Astrocyte (in vitro differentiated cells and primary cell): ENCODE measurements around the gene ZNF462.

Experiments
- CTCF ChIP-seq: IDR thresholded peaks from 2 replicates; pipeline ENCODE4 v1.5.1; 2011; ENCODE audit warnings: low read depth, mild to moderate bottlenecking, inconsistent platforms, low read length, moderate library complexity; ENCODE audit not compliant: insufficient read depth
- EZH2 ChIP-seq: IDR thresholded peaks from 2 replicates; pipeline ENCODE4 v1.6.1; 2012; ENCODE audit warnings: mild to moderate bottlenecking, low read length, inconsistent platforms; ENCODE audit not compliant: insufficient read depth

- TF ChIP-seq CTCF (no peak), EZH2 (no peak)
Measured at GRCh38 chr9:106953174-106953573, 90.2 kb downstream of the ZNF462 start.
